ENCODE data around the gene GNAI3.
A peak's percentile ranks its signal among the peaks of the same experiment; 100 is the strongest.

GNAI3 gene

DNA sequence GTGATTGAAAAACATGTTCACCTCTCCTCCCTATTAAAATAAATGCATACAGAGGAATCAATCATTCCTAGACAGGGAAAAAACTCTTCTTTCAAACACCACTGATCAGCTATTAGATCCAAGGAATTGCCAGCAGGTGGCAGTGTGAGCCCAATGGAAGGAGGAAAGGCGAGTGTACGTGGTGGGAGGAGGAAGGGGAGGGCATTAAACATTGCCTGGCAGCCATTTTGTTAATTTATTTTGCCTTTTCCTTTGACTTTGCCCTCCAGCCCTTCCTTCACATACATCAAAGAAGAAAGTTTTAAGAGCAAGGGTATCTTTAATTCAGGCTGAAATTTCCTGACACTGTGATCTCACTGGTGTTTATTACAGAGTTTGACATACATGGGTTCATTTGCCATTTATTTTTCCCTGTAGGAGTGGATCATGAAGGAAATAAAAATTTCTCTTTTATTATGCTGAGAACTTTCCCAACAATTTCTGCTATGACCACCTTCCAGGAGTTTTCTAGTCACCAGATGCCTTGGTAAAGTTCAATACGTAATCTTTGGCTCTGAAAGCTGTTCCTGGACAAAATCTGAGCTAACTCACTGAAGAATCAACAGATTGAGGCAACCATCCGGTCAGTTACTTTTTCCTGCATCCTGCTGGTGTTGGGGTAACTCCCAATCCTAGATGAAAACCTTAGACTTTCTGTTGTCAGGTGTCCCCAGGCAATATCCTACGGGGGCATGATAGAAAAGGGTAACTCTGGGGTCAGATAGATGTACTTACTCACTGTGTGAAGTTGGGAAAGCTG is 1.9 kb upstream of the GNAI3 start:
- DNase-seq, result peak; percentile 62 to 85

DNA sequence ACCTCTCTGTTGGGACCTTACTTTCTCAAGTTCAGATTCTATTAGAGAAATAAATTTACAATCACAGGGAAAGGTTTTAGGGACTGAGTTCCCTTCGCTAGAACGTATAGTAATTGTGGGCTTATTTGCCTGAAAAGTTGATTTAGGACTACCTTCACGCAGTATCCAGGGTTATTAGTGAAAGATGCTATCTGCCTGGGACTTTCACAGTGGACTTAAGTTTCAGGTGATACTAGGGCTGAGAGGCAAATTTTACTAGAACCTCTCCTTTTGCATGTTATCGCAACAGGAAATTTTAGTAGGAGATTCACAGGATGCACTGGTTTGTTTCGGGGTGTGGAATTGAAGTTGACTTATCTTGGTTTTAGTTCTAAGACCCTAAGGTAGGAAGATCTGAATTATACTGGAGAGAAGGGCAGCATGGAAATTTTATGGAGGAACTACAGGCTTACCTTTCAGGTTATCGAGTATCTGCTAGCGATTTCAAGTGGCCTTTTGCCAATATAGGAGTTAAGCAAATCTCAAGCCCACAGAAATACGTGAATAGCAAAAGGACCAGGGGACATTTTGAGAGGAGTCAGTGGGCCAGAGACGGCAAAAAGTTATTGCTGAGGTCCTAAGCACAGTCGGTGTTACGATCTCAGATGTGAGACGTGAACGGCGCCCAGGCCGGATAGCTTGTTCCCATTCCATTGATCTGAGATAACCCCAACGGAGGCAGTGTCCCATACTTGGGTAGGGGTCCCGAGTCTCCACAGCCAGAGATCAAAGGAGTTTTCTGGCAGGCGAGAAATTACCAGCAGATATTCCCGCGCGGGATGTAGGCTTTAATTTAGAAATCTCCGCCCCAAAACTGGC is 723 bp upstream of the GNAI3 start:
- no peak for DNase-seq

DNA sequence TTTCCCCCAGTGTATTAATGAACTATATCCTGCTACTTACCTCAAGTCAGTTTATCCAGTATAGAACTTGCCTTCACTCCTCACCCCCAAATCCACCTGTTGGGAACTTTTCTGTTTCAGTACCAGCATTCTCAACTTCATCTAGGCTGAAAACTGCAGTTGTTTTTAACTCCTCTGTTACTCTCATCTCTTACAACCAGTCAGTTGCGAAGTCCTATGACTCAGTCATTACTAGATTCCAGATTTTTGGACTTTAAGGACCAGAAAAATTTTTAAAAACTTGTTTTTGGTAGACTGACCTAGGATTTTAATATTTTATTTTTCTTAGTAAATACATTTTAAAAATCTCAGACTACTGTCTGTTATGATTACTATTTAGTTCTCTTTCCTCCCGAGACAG is 8.1 kb downstream of the GNAI3 start:
- no peak for DNase-seq

DNA sequence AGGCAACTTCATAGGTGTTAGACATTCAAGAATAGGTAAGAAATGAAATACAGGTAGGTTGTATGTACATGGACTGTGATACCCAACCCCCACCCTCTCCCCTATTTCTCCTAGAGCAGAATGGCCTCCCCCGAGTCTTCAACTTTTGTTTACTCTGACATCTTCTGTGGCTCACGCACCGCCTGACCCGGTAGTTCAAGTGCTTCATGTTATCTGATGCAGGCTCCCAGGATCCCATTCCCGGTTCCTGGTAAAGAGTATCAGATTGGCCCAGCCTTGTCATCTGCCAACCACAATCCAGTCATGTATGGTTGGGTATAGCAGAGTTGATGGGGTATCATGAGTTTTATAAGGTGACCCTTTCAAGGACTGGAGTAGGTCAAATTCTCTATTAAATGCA is 9.1 kb downstream of the GNAI3 start:
- DNase-seq, result no peak

DNA sequence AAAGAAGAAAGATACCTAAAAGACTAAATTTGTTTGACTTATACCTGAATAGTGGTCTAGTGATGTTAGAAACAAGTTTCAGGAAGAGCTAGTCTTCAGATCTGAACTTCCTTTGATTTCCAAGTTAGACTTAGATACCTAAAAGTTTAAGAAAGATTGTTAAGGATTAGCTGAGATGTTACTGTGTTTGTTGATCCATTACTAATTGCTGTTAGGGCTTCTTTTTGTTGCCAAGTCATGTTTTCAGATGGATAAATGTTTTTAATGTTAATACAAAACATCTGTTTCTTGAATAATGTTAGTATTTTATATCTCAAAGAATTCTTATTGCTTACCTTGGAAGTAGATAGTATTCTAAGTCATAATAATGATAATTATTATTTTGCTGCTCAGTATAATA is 11.6 kb downstream of the GNAI3 start:
- DNase-seq, result no peak

DNA sequence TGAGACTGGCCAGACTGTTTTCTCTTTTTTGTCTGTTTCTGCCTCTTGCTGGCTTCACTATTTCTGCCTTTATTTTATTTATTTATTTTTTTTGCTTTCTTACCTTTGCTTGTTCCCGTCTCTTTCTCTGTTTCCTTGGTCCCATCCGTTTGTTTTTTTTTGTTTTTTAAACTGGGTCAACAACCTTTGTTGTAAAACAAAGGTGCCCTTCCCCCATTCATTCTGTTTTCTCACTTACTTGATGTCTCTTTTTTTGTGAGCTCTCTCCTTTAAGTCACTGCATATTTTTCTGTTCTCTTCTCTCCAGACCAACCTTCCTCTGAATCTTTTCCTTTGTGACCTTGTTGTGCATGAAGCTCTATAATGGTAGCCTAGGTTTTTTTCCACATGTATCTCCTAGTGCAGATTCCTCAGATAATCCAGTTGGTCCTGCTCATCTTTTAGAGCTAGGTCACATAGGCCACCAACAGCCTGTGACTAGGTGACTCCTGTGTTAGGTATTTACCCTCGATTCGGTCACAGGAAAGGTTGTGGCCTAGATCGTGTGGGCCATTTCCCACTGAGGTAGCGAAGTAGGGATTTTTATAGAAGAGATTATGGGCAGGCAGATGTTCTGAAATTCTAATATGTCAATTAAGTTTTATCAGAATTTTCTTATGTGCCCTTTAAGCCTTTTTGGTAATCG is 15.9 kb downstream of the GNAI3 start:
- no peak for DNase-seq

DNA sequence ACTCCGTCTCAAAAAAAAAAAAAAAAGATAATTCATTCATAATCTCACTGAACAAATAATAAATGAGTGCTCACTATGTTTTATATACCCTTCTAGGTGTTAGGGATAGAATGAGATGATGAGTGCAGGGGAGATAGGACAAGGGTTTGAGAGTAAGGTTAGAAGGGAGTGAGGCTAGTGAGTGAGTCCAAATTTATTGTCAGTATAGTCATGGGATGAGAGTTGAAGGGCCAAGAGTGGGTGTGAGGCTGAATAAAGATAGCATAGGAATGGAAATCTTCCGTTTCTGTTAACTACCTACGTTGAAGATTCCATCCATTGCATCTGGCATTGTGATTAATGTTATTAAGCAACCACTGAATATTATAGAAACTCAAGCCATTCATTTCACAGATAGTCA is 16.8 kb downstream of the GNAI3 start:
- DNase-seq, result no peak

DNA sequence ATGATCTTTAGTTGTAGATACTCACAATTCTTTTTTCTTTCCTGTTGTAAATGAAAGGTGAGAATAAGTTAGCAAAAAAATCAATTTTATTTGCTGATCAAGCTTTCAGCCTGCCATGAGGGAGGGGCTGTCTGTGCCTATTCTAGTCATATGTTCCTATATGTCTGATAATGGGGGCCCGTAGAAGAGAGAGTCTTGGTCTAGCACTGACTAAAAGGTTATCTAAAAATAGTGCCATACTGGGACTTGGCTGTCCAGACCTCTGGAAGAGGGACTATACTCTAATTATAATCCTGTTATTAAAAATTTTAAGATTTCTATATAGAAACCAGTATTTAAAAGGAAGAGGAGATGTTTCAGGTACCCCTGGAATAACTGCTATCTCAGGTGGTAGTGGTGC is 18.6 kb downstream of the GNAI3 start:
- no peak for DNase-seq

DNA sequence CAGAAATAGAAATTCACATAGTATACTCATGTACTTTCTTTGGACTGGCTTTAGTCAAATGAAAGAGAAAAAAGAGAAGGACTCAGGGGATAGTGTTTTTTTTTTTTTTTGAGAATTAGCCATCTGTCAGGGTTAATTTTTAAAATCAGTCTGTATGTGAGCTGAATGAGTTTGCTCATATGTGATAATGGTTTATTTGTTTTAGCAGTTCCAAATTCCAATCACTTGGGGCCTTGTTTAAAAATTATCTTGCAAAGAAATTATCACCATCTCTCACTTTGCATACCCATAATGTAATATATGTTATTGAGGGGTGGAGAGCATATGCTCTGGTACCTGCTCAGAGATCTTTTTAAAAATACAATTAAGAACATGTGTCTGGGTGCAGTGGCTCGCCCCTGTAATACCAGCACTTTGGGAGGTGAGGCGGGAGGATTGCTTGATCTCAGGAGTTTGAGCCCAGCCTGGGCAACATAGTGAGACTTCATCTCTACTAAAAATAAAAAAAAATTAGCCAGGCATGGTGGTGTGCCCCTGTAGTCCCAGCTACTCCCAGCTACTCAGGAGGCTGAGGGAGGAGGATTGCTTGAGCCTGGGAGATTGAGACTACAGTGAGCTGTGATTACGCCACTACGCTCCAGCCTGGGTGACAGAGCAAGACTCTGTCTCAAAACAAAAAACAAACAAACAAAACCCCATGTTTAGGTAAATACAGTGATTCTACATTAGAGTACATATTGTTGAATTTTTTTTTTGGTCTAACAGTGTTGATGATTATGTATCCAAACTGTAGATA is 19.7 kb downstream of the GNAI3 start:
- DNase-seq, result peak in 1 of 2 experiments; percentile 31

DNA sequence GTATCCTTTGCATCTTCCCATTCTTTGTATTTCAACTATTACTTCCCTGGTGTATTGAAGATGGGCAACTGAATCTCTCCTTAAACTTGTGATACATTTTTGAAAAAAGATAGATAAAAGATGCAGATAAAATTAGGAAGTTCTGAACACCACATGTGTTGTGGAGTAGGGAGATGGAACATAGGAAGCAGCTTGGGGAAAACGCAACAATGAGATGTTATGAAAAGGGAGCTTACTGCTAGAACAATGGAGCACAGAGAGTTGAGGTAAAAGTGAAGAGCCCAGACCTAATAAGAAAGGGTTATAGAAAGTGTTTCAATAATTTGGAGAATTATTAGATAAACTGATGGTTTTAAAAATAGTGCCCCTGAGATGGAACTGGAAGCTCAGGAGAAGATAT is 20.9 kb downstream of the GNAI3 start:
- no peak for DNase-seq

DNA sequence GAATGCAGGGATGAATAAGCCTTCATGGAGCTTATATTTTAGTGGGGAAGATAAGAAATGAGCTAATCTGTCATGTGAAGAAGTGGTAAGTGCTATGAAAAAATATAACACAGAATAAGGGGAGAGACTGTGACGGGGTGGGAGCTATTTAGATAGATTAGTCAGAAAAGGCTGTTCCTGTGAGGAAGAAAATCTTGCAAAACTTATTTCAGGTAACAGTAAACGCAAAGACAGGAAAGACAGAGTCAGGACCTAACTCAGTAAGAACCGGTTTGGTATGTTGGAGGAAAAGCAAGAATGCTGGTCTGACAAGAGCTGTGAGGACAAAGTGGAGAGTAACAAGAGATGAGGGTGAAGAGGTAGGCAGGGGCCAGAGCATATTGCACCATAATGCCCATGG is 22.0 kb downstream of the GNAI3 start:
- peak in 1 of 2 experiments; percentile 39 for DNase-seq

DNA sequence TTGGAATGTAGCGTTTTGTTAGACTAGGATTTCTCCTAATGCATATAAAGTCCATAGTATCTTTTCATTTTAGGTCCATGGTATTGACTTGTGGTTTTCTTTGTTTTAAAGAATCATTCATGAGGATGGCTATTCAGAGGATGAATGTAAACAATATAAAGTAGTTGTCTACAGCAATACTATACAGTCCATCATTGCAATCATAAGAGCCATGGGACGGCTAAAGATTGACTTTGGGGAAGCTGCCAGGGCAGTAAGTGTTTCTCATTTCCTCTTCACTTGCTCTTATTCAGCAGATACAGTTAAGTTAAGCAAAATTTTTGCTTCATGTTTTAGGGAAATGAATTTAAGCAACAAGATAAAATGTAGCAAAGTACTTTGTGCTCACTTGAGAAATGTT is 25.4 kb downstream of the GNAI3 start:
- no peak for DNase-seq

DNA sequence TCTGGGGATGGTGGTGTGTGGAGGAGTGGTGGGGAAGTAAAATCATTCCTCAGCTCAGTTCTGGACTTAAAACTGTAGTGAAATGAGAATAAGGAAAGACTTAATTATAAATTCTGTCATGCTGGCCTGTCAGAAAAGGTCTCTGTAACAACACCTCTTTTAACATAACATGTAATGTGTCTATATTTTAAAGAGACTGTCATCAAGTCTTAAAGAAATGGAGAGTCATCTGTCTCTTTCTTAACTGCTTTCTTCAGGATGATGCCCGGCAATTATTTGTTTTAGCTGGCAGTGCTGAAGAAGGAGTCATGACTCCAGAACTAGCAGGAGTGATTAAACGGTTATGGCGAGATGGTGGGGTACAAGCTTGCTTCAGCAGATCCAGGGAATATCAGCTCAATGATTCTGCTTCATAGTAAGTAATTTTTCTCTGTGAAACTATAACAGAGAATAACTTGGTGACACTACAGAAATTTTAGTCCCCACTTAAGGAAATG is 30.6 kb downstream of the GNAI3 start:
- DNase-seq, result no peak

DNA sequence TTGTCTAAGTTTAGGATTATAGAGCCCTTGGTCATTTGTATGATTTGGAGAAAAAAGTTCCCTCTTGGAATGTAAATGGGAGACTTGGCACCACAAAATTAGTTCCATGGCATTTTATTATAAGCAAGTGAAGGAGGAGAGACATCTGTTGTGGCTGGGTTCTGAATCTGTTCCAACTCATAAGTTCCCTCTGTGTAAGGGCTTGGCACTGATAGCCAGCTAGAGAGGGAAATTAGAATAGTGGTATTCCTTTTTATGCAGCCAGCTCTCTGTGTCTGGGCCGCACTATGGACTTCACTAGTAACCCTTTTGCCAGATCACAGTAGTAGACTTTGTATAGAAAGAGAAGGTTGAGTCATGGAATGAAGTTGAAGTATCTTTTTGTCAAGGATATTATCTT is 31.1 kb downstream of the GNAI3 start:
- DNase-seq, result peak in 1 of 2 experiments; percentile 6

DNA sequence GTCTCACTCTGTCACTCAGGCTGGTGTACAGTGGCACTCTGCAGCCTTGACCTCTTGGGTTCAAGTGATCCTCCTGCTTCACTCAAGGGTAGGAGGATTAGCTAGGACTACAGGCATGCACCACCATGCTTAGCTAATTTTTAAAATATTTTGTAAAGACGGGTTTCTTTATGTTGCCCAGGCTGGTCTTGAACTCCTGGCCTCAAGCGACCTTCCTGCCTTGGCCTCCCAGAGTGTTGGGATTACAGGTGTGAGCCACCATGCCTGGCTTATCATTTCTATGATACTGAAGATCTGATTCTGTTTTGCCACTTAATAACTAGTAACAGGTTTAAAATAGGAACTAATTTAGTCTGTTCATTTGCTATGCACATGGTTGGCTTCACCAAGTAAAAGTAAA is 33.6 kb downstream of the GNAI3 start:
- DNase-seq, result no peak

DNA sequence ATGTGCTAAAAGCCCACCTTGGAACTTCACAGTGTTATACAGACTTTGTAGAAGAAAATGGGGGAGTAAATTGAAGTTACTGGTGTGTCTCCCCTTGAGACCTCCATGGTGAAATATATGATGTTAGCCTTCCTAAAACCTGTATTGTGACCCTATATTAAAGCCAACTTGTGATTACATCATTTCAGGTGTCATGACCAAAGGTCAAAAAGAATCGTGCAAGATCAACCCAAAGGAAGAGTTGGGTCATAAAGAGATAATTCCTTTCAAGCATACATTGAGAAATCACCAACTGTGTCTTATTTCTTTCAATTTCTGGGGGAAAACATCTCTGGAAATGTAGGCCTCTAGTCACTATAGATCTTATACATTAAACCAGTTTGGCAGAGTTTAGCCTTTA is 36.4 kb downstream of the GNAI3 start:
- DNase-seq, result no peak

DNA sequence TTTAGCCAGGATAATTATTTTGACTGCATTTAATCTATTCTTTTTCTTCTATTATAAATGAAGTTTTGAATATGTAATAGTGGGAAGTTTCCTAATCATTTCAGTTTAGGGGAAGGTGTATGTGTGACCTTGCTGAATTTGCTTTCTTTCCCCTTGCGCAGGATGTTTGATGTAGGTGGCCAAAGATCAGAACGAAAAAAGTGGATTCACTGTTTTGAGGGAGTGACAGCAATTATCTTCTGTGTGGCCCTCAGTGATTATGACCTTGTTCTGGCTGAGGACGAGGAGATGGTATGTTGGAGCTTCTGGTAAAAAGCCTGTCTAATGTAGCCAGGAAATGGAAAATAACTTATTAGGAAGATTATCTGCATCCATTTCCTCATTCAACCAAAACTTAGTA is 37.6 kb downstream of the GNAI3 start:
- DNase-seq, result no peak

DNA sequence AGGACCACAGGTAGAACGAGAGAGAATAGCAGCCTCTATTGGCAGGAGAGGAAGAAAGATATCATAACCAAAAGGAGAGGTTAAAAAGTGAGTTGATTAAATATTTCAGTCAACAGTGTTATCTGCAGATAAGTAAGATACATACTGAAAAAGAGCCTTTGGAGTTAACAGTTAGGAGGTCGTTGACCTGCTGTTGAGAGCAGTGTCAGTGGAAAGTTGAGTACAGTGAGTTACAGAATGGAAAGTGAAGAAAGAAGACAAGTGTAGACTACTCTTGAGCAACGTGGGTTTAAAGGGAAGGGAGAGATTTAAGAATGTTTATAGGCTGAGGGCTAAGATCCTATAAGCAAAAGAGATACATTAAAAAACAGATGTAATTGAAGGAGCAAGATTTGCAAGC is 40.8 kb downstream of the GNAI3 start:
- DNase-seq, result no peak

DNA sequence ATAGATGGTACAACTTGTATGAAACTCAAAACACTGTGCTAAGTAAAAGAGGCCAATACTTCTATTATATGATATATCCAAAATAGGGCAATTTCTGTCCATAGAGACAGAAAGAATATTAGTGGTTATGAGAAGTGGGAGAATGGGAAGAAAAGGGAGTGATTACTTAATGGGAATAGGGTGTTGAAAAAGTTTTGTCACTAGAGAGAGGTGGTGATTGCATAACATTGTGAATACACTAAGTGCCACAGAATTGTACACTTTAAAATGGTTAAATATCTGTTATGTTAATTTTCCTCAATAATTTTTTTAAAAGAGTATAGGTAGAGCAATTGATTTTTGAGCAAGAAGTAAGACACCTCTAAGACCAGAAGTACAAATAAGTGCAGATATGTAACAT is 41.3 kb downstream of the GNAI3 start:
- DNase-seq, result no peak

DNA sequence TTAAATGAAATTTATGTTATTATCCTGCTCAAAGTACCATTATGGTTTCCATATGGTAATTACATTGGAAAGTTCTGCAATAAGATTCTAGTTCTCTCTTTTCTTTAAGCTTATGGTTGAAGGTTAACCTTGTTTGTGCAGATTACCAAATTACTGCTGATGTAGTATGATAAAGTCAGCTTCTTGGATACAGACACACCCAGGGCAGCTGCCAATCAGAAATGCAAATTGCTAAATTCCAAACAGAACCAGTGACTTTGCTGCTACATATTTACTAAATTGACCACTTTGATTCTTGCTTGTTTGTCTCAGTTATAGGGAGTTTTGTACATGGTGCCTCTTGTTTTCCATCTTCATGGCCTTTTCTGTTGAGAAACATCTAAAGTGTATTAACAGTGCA is 44.5 kb downstream of the GNAI3 start:
- DNase-seq, result no peak

DNA sequence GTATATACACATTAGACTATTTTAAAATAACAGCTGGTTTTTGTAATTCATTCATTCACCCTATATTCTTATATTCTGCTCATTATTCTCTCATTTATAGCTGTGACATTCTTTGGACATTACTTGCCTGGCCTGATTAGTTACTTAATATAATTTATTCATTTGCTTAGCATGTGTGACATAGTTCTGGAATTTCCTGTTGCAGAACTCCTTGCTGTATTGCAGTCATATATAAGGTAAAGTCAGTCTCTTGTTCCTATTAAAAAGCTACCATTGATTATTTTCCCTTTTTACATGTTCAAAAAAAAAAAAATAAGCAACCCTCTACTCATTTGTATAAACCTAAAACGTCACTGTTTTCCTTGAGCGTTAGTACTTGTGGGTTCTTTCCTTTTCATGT is 47.1 kb downstream of the GNAI3 start:
- no peak for DNase-seq

DNA sequence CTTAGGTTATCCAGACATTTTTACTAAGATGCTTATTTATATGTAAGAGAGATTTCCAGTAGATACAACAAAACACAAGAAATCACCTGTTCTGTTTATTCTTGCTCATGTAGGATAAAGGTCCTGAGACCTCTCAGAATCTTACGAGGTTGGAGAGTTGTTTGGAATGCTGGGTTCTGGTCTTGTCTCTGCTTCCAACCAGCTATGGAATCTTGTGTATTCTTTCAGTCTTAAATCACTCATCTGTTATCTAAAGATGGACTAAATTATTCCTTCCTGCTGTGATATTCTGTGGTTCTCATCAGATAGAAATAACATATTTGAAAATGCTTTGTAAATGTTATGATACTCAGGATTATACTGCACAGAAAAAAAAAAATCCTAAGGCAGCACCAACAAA is 49.7 kb downstream of the GNAI3 start:
- no peak for DNase-seq

DNA sequence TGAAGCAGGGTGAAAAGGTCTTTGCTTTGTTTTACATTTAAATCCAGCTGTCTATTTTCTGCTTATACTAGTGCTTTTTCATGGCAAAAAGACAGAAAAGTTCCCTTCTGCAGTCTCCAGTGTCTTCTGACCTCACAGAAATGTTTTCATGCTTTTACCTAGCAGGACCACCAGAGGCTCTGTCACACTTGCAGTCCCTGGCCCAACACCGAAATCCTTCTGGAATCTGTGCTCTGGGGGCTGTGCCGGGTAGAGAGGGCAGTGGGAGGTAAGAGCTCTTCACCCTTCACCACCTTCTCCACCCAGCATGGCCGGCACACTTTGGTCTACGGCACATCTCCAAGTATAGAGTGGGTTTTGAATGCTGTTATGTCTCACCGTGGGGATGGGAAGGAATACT is 50.2 kb downstream of the GNAI3 start:
- DNase-seq, result no peak

Measured in NCI-H524 (cell line).